Neural cell (in vitro differentiated cells): Measurements from ENCODE around the gene IWS1.
A peak's percentile ranks its signal among the peaks of the same experiment; 100 is the strongest.

ENCODE experiments used
- CTCF ChIP-seq: fragments of 450-650 bp; IDR thresholded peaks from 2 replicates; pipeline ENCODE4 v1.5.1; 2014; ENCODE audit warnings: antibody characterized with exemption, mild to moderate bottlenecking, moderate library complexity; ENCODE audit not compliant: poor library complexity, severe bottlenecking
- EP300 ChIP-seq: fragments of 450-650 bp; conservative IDR thresholded peaks from 2 replicates; pipeline ENCODE4 v1.6.1; 2014; ENCODE audit warnings: antibody characterized with exemption, mild to moderate bottlenecking, moderate library complexity; ENCODE audit not compliant: poor library complexity, severe bottlenecking
- RAD21 ChIP-seq: fragments of 450-650 bp; conservative IDR thresholded peaks from 2 replicates; pipeline ENCODE4 v1.6.1; 2014; ENCODE audit warnings: antibody characterized with exemption, mild to moderate bottlenecking, moderate library complexity

GRCh38 chr2:127527001-127527804 is 914 bp upstream of the IWS1 start:
- TF ChIP-seq EP300 (no peak), CTCF (peak; percentile 45), RAD21 (peak; percentile 38)
